OCI-LY7 (cell line): ENCODE data around the gene TPRX2. TPM values are rescaled to one million over a fixed set of nuclear protein-coding genes. Genes with fewer than 3 reads are reported as not detected.
"Not testable (repeated sequence)": the region's sequence is repeated elsewhere in the genome, so short reads cannot be mapped to it uniquely, and the experiment has no call there.

ENCODE experiments used
- BruUV-seq: library from RNA; stranded (reverse); fragments of 400-500 nt; replicated peaks from 2 replicates; lab custom pipeline; 2021; lab: Mats Ljungman, UMichigan
- CTCF ChIA-PET: fragments of 300-600 bp; sonication (Branson Sonifier 250); formaldehyde crosslinking; loops from one replicate; lab custom pipeline; 2022; ENCODE audit warnings: antibody characterized with exemption; ENCODE audit not compliant: unreplicated experiment; lab: Charles Lee
- POLR2A ChIA-PET: fragments of 300-600 bp; sonication (Branson Sonifier 250); formaldehyde crosslinking; loops from one replicate; lab custom pipeline; 2022; ENCODE audit warnings: antibody characterized with exemption; lab: Charles Lee
- DNase-seq: peaks from one replicate; pipeline ENCODE4 v3.0.0-alpha.2; 2015; ENCODE audit warnings: low spot score
- H2AFZ ChIP-seq: fragments of 200-600 bp; sonication (generic), shearing (Covaris generic); 2 replicates; pipeline ENCODE4 v1.6.1; 2014; ENCODE audit warnings: mild to moderate bottlenecking, antibody characterized with exemption, low read length, moderate library complexity
- H3K27ac ChIP-seq: fragments of 200-600 bp; sonication (generic); 2 replicates; pipeline ENCODE4 v1.5.1; 2014; ENCODE audit warnings: mixed run types, low read depth, mild to moderate bottlenecking, moderate library complexity, low read length, inconsistent platforms; ENCODE audit not compliant: poor library complexity, severe bottlenecking
- H3K36me3 ChIP-seq: fragments of 200-600 bp; sonication (generic); 2 replicates; pipeline ENCODE4 v1.6.1; 2014; ENCODE audit warnings: mild to moderate bottlenecking, antibody characterized with exemption, low read length, moderate library complexity, mixed read lengths; ENCODE audit not compliant: insufficient read depth
- H3K4me1 ChIP-seq: fragments of 200-600 bp; sonication (generic); 2 replicates; pipeline ENCODE4 v1.5.1; 2014; ENCODE audit warnings: mild to moderate bottlenecking, low read length; ENCODE audit not compliant: insufficient read depth, poor library complexity, severe bottlenecking
- H3K4me2 ChIP-seq: fragments of 200-600 bp; sonication (generic); 2 replicates; pipeline ENCODE4 v1.6.1; 2014; ENCODE audit warnings: mild to moderate bottlenecking, low read length
- H3K4me3 ChIP-seq: fragments of 200-600 bp; sonication (generic); 2 replicates; pipeline ENCODE4 v1.5.1; 2014; ENCODE audit warnings: mild to moderate bottlenecking, low read depth, low read length; ENCODE audit not compliant: poor library complexity, severe bottlenecking
- H3K79me2 ChIP-seq: fragments of 200-600 bp; sonication (generic); 2 replicates; pipeline ENCODE4 v1.6.1; 2016; ENCODE audit warnings: low read depth, mild to moderate bottlenecking, low read length, moderate library complexity, mixed read lengths; ENCODE audit not compliant: insufficient read depth
- H3K9me2 ChIP-seq: fragments of 200-600 bp; sonication (generic); 2 replicates; pipeline ENCODE4 v1.6.1; 2016; ENCODE audit warnings: mild to moderate bottlenecking, low read length, mixed read lengths; ENCODE audit not compliant: insufficient read depth
- H3K9me3 ChIP-seq: fragments of 200-600 bp; sonication (generic); 2 replicates; pipeline ENCODE4 v1.6.1; 2014; ENCODE audit warnings: mild to moderate bottlenecking, mixed run types, low read length, mixed read lengths
- H4K20me1 ChIP-seq: fragments of 200-600 bp; sonication (generic); 2 replicates; pipeline ENCODE4 v1.6.1; 2014; ENCODE audit warnings: mild to moderate bottlenecking, antibody characterized with exemption, low read length, moderate library complexity, mixed read lengths; ENCODE audit not compliant: insufficient read depth
- CTCF ChIP-seq: fragments of 200-600 bp; sonication (generic); conservative IDR thresholded peaks from 2 replicates; pipeline ENCODE4 v1.5.1; 2014; ENCODE audit warnings: mild to moderate bottlenecking, antibody characterized with exemption, low read length, moderate library complexity, mixed read lengths
- EZH2phosphoT487 ChIP-seq: fragments of 200-600 bp; sonication (generic); IDR thresholded peaks from 2 replicates; pipeline ENCODE4 v1.6.1; 2018; ENCODE audit warnings: low read depth, borderline replicate concordance, mild to moderate bottlenecking, mixed run types, antibody characterized with exemption, low read length, moderate library complexity, mixed read lengths
- intact Hi-C: fragments of 100-400 bp; cut with micrococcal nuclease; formaldehyde crosslinking; loops from one replicate; pipeline ENCODE4 v1.10.0; 2022; ENCODE audit not compliant: unreplicated experiment
- total RNA-seq, 2 experiments: library from RNA; depleted of rRNA in 1 of 2; stranded (reverse); fragments of >200 nt in 1 of 2; shearing (Covaris generic) in 1 of 2; gene quantifications; 2 replicates each; pipeline ENCODE4 v1.2.3, GENCODE V29; 2014 to 2022

Gene TPRX2
- total RNA-seq, 2 experiments from 2014 or later, result not detected

- DNase-seq, CTCF ChIA-PET, H3K36me3 ChIP-seq, H3K79me2 ChIP-seq, H3K4me2 ChIP-seq, H2AFZ ChIP-seq, H3K4me1 ChIP-seq, BruUV-seq, H3K4me3 ChIP-seq, H3K27ac ChIP-seq, H4K20me1 ChIP-seq, H3K9me2 ChIP-seq, POLR2A ChIA-PET, H3K9me3 ChIP-seq: not testable (repeated sequence)
- intact Hi-C loops, result loop anchor here (10.0 kb wide), 1 partner anchor 47 kb away; no protein-coding TSS in a partner anchor
Measured at GRCh38 chr19:47818221-47818620, 40.8 kb upstream of the TPRX2 start.

GRCh38 chr19:47819858-47820257, 39.2 kb upstream of the TPRX2 start:
- intact Hi-C loops, result loop anchor here (10.0 kb wide), 1 partner anchor 45 kb away; no protein-coding TSS in a partner anchor
- Histone ChIP-seq H3K27ac (no peak overlapping the region), H3K79me2 (no peaks in the 10 kb centered on the region), H3K4me2 (no peak overlapping the region), H2AFZ (no peak overlapping the region), H3K4me1 (no peaks in the 10 kb centered on the region), H4K20me1 (no peaks in the 10 kb centered on the region), H3K4me3 (no peak overlapping the region), H3K9me2 (no peaks in the 10 kb centered on the region), H3K9me3 (no peaks in the 10 kb centered on the region), H3K36me3 (no peaks in the 10 kb centered on the region)
- no TSS peak for BruUV-seq
- DNase-seq, result peak; percentile 12
- ChIA-PET POLR2A (no interaction called here), CTCF (no interaction called here)
- TF ChIP-seq EZH2phosphoT487 (no peak), CTCF (no peak)

- Histone ChIP-seq H4K20me1 (no peaks in the 10 kb centered on the region), H3K9me3 (no peaks in the 10 kb centered on the region), H3K4me2 (no peak overlapping the region), H3K27ac (no peak overlapping the region), H2AFZ (no peak overlapping the region), H3K36me3 (no peaks in the 10 kb centered on the region), H3K4me1 (no peaks in the 10 kb centered on the region), H3K9me2 (no peaks in the 10 kb centered on the region), H3K79me2 (no peaks in the 10 kb centered on the region), H3K4me3 (no peak overlapping the region)
- DNase-seq, result no peak
- ChIA-PET CTCF (no interaction called here), POLR2A (no interaction called here)
- TF ChIP-seq EZH2phosphoT487, result no peak
- TF ChIP-seq CTCF, result no peak
- intact Hi-C loops, result no loop called here
- no TSS peak for BruUV-seq
Measured at GRCh38 chr19:47820410-47820809, 38.6 kb upstream of the TPRX2 start.
